ENCODE data around the gene TTLL6. TPM values are rescaled to one million over a fixed set of nuclear protein-coding genes. Genes with fewer than 3 reads are reported as not detected.

TTLL6 gene
- total and polyA plus RNA-seq, 2 experiments from 2014 or later: not detected

DNA sequence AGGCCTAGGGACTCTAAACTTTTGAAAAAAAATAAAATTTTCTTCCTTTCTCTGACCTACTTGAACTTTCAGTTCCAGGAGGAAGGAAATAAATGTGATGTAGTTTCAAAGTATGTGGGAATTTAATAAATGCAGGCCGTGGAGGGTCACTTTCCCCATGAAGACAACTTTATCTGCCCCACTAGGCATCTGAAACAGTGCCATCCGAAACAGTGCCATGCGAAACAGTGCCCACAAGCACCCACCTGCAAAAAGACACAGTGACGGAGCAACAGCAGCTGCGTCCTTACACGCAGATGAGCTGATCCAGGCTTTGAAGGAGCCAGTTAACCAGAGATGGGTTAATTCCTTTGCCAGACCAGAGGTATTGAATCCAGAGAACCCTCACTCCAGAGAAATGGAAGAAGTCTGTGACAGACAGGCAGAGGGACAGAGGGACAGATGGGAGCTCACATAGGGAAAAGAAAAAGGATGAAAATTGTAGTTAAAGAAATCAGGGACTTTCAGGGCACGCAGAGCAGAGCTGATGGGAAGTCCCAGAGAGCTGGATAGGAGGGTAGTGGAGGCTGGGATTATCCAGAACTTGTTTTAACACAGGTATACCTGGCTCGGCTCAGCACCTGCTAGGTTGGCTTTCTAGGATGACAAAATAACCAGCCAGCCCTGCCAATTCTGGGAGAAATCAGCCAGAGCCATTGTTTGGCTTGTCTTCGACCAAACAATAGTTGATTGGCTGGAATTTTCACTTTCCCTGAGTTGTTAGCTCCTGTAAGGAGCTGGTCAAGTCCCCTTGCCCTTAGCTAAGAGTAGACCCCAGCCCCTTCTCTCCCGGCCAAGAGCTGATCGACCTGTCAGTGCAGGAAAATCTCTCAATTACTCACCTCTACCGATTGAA, 71.4 kb downstream of the TTLL6 start:
- no peaks in the 10 kb centered on the region for H4K20me1 ChIP-seq (ENCODE audit: insufficient read depth)
- H3K36me3 ChIP-seq (ENCODE audit: low read depth): no peaks in the 10 kb centered on the region
- H3K27ac ChIP-seq: no peak overlapping the region
- H2AFZ ChIP-seq: no peak overlapping the region
- WGBS, 2 experiments (ENCODE audit: low coverage in 1 of 2, low lambda C conversion rate in 2 of 2, missing lambda C conversion rate in 2 of 2): 17 to 18% methylated on average over 12 of the region's 12 CpGs
- H3K9me3 ChIP-seq (ENCODE audit: low read depth): no peaks in the 10 kb centered on the region
- peaks cover 100% of the 10 kb centered on the region for H3K27me3 ChIP-seq (replicated peaks; ENCODE audit: insufficient read depth)
- no peaks in the 10 kb centered on the region for H3F3A ChIP-seq (ENCODE audit: insufficient read depth)
- H3K9me2 ChIP-seq (ENCODE audit: insufficient read depth): no peaks in the 10 kb centered on the region
- no peak overlapping the region for H3K9ac ChIP-seq
- H3K79me2 ChIP-seq (ENCODE audit: insufficient read depth): no peaks in the 10 kb centered on the region
- in situ Hi-C loops (cut with MboI): no loop called here
- DNase-seq: no peak
- H3K4me2 ChIP-seq (ENCODE audit: unreplicated experiment): no peak overlapping the region
- TF ChIP-seq EZH2 (IDR thresholded peaks at IDR 0.05; ENCODE audit: insufficient read depth, poor library complexity, severe bottlenecking) (no peak), EZH2phosphoT487 (IDR thresholded peaks at IDR 0.05; ENCODE audit: insufficient read depth, low read depth) (no peak)
- no peaks in the 10 kb centered on the region for H3K4me1 ChIP-seq (ENCODE audit: insufficient read depth)
- no peak overlapping the region for H3K4me3 ChIP-seq

DNA sequence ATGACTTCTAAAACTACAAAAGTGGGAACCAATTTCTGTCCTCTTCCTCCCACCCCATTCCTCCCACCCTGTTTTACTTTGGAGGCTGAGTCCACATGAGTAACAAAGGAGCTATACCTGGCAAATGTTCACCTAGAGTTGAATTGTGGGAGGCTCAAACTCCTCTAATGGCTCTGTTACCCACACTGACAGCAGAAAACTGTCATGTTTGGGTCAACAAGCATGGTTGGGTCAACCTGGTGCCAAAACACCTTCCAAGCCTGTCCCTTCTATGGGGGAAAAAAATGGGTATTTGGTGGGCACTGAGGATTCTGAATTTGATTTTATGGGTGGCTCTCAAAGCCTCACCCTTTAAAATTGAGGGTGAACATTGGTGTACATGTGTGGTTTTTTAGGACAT, 76.5 kb downstream of the TTLL6 start:
- Histone ChIP-seq H3K79me2 (ENCODE audit: insufficient read depth) (no peaks in the 10 kb centered on the region), H3K36me3 (ENCODE audit: low read depth) (no peaks in the 10 kb centered on the region), H3K9ac (no peak overlapping the region), H3K4me2 (ENCODE audit: unreplicated experiment) (no peak overlapping the region), H3K9me3 (ENCODE audit: low read depth) (no peaks in the 10 kb centered on the region), H3K4me1 (ENCODE audit: insufficient read depth) (no peaks in the 10 kb centered on the region), H3K4me3 (no peak overlapping the region), H4K20me1 (ENCODE audit: insufficient read depth) (no peaks in the 10 kb centered on the region), H3K9me2 (ENCODE audit: insufficient read depth) (no peaks in the 10 kb centered on the region), H3F3A (ENCODE audit: insufficient read depth) (no peaks in the 10 kb centered on the region), H2AFZ (no peak overlapping the region), H3K27ac (no peak overlapping the region), H3K27me3 (replicated peaks; ENCODE audit: insufficient read depth) (peaks cover 99% of the 10 kb centered on the region)
- in situ Hi-C loops (cut with MboI): no loop called here
- TF ChIP-seq EZH2 (IDR thresholded peaks at IDR 0.05; ENCODE audit: insufficient read depth, poor library complexity, severe bottlenecking): no peak
- TF ChIP-seq EZH2phosphoT487 (IDR thresholded peaks at IDR 0.05; ENCODE audit: insufficient read depth, low read depth): no peak
- DNase-seq: no peak

DNA sequence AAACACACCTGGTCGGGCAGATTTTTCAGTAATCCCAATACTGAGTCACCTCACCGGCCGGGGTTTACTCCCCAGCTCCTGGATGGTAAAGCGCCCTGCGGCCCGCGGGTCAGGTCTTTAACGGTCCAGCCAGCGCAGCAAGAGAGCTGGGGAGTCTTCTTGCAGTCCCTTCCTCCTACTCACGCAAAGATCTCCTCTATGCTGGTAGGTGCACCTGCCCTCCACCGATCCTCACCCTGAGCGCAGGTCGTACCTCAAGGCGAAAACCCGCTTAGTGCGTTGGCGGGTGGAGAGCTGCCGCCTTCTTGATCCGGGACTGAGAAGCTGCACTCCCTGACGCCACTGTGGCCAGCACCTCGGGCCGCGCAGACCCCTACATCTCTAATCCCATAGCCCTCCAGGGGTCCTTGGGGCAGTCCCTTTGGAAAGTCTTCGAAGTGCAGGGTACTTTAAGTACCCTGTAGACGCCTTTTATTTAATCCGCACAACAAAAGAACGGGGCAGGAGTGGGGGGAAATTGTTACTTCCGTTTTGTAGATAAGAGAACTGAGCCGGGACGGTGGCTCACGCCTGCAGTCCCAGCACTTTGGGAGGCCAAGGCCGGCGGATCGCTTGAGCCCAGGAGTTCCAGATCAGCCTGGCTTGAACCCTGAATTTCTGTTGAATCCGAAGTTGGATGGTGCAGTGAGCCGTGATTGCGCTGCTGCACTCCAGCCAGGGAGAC, 78.1 kb downstream of the TTLL6 start:
- TF ChIP-seq EZH2 (IDR thresholded peaks at IDR 0.05; ENCODE audit: insufficient read depth, poor library complexity, severe bottlenecking) (peak; percentile 37), EZH2phosphoT487 (IDR thresholded peaks at IDR 0.05; ENCODE audit: insufficient read depth, low read depth) (no peak)
- Histone ChIP-seq H3K79me2 (ENCODE audit: insufficient read depth) (no peaks in the 10 kb centered on the region), H3K27me3 (replicated peaks; ENCODE audit: insufficient read depth) (peaks cover 99% of the 10 kb centered on the region), H3K9ac (no peak overlapping the region), H3K4me3 (no peak overlapping the region), H4K20me1 (ENCODE audit: insufficient read depth) (no peaks in the 10 kb centered on the region), H2AFZ (no peak overlapping the region), H3F3A (ENCODE audit: insufficient read depth) (no peaks in the 10 kb centered on the region), H3K9me3 (ENCODE audit: low read depth) (no peaks in the 10 kb centered on the region), H3K4me2 (ENCODE audit: unreplicated experiment) (no peak overlapping the region), H3K4me1 (ENCODE audit: insufficient read depth) (no peaks in the 10 kb centered on the region), H3K9me2 (ENCODE audit: insufficient read depth) (no peaks in the 10 kb centered on the region), H3K27ac (no peak overlapping the region), H3K36me3 (ENCODE audit: low read depth) (no peaks in the 10 kb centered on the region)
- WGBS, 2 experiments (ENCODE audit: low coverage in 1 of 2, low lambda C conversion rate in 2 of 2, missing lambda C conversion rate in 2 of 2): 5 to 6% methylated on average over 37 of the region's 37 CpGs
- in situ Hi-C loops (cut with MboI): no loop called here
- DNase-seq: no peak

DNA sequence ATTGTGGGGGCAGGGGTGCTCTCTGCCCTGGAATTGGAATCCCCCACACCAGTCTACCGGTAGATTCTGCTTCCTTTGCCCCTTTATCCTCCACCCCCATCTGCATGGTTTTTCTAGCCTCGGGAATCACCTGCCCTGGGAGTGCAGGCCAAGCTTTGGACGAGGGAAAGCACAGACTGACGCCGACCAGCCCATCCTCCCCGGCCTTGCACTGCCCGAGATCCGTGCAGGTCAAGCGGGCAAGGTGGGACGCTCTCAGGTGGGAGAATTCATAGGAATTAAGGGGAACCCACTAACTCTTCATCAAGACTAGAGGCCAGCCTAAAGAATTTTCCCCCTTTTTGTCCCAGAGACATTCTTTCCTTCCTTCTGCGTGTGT, 78.6 kb downstream of the TTLL6 start:
- Histone ChIP-seq H3K36me3 (ENCODE audit: low read depth) (no peaks in the 10 kb centered on the region), H3K9me2 (ENCODE audit: insufficient read depth) (no peaks in the 10 kb centered on the region), H3K4me1 (ENCODE audit: insufficient read depth) (no peaks in the 10 kb centered on the region), H3K9ac (no peak overlapping the region), H3K9me3 (ENCODE audit: low read depth) (no peaks in the 10 kb centered on the region), H3K4me3 (no peak overlapping the region), H3F3A (ENCODE audit: insufficient read depth) (no peaks in the 10 kb centered on the region), H4K20me1 (ENCODE audit: insufficient read depth) (no peaks in the 10 kb centered on the region), H3K4me2 (ENCODE audit: unreplicated experiment) (no peak overlapping the region), H3K27me3 (replicated peaks; ENCODE audit: insufficient read depth) (peaks cover 99% of the 10 kb centered on the region), H3K27ac (no peak overlapping the region), H3K79me2 (ENCODE audit: insufficient read depth) (no peaks in the 10 kb centered on the region), H2AFZ (no peak overlapping the region)
- DNase-seq: no peak
- WGBS, 2 experiments (ENCODE audit: low coverage in 1 of 2, low lambda C conversion rate in 2 of 2, missing lambda C conversion rate in 2 of 2): 6% methylated on average over 11 of the region's 11 CpGs
- in situ Hi-C loops (cut with MboI): no loop called here
- TF ChIP-seq EZH2phosphoT487 (IDR thresholded peaks at IDR 0.05; ENCODE audit: insufficient read depth, low read depth) (no peak), EZH2 (IDR thresholded peaks at IDR 0.05; ENCODE audit: insufficient read depth, poor library complexity, severe bottlenecking) (no peak)
